COLO668 (cell line): ENCODE results near the gene HOXC4.

Experiments used
- DNase-seq: peaks from one replicate; lab custom pipeline; 2025; ENCODE audit not compliant: unreplicated experiment; lab: John Stamatoyannopoulos, UW

HOXC4 gene

DNA sequence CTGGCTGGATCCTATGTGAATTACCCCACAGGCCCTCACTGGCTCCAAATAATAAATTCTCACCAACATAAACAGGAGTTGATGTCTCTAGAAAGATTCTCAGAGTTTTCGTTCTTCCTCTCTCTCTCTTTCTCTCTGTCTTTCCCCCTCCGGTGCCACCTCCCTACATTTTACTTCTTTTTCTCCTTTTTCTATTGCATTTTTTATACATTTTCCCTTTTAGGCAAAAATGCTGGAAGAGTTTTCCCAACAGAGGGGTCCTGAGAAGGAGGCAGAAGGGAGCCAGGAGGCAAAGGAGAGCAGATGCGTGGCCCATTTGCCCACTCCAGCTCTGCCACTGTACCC is 26.2 kb upstream of the HOXC4 start:
- no peak for DNase-seq

DNA sequence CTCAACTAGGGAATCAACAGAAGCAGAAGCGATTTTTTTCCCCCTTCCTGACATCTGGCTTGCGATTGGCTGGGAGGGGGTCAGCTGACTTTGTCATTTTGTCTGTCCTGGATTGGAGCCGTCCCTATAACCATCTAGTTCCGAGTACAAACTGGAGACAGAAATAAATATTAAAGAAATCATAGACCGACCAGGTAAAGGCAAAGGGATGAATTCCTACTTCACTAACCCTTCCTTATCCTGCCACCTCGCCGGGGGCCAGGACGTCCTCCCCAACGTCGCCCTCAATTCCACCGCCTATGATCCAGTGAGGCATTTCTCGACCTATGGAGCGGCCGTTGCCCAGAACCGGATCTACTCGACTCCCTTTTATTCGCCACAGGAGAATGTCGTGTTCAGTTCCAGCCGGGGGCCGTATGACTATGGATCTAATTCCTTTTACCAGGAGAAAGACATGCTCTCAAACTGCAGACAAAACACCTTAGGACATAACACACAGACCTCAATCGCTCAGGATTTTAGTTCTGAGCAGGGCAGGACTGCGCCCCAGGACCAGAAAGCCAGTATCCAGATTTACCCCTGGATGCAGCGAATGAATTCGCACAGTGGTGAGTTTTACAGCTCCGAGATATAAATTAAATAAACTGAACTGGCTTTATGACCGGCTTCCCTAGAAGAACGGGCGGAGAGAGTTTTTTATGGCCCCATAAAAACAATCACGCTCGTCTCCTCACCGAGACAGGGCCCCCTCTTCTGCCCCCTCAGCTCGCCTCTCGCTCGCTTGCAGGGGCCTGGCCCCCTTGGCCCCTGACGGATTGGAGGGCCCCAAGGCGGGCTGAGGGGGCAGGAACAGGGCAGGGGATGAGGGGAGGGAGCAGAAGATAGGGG is 25.1 kb upstream of the HOXC4 start, which contains the start of gene HOXC6:
Gene HOXC6 (plus strand): TSS at position 127 of the 888 bp plus-strand sequence. CDS start 82 bp downstream, at position 209.
- no peak for DNase-seq

DNA sequence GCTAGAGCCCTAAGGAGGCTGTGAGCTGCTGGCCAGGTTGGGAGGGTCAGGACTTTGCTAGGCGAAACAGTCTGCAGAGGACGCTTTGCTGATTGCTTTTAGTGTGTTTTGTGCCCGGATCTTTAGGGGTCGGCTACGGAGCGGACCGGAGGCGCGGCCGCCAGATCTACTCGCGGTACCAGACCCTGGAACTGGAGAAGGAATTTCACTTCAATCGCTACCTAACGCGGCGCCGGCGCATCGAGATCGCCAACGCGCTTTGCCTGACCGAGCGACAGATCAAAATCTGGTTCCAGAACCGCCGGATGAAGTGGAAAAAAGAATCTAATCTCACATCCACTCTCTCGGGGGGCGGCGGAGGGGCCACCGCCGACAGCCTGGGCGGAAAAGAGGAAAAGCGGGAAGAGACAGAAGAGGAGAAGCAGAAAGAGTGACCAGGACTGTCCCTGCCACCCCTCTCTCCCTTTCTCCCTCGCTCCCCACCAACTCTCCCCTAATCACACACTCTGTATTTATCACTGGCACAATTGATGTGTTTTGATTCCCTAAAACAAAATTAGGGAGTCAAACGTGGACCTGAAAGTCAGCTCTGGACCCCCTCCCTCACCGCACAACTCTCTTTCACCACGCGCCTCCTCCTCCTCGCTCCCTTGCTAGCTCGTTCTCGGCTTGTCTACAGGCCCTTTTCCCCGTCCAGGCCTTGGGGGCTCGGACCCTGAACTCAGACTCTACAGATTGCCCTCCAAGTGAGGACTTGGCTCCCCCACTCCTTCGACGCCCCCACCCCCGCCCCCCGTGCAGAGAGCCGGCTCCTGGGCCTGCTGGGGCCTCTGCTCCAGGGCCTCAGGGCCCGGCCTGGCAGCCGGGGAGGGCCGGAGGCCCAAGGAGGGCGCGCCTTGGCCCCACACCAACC is 23.9 kb upstream of the HOXC4 start:
- DNase-seq: no peak

DNA sequence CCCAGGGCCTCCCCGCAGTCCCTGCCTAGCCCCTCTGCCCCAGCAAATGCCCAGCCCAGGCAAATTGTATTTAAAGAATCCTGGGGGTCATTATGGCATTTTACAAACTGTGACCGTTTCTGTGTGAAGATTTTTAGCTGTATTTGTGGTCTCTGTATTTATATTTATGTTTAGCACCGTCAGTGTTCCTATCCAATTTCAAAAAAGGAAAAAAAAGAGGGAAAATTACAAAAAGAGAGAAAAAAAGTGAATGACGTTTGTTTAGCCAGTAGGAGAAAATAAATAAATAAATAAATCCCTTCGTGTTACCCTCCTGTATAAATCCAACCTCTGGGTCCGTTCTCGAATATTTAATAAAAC is 23.2 kb upstream of the HOXC4 start:
- DNase-seq: no peak

DNA sequence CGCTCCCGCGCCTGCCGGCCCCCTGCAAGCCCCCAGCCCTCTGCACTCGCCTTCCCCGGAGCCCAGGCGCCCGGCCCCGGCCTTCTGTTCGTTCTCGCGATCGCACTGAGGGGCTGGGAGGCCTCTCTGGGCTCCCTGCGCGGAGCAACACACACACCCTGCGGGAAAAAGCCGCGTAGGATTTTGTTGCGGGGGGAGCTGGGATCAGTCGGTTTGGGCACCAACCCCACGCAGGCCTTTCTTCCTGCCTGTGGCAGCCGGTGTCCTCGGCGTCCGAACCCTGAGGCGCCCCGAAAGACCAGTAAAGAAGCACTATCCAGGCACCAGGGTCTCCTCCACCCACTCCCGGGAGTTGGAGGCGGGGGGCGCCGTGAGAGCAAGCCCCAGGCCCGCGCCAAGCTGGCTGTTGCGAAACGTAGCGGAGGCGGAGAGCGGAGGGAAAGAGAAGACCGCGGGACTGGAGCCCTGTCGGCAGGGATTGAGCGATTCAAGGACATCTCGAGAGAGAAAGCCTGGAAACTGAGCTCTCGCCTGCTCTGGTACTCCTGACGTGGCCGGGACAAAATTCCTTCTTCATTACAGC is 22.7 kb upstream of the HOXC4 start:
- DNase-seq: no peak

DNA sequence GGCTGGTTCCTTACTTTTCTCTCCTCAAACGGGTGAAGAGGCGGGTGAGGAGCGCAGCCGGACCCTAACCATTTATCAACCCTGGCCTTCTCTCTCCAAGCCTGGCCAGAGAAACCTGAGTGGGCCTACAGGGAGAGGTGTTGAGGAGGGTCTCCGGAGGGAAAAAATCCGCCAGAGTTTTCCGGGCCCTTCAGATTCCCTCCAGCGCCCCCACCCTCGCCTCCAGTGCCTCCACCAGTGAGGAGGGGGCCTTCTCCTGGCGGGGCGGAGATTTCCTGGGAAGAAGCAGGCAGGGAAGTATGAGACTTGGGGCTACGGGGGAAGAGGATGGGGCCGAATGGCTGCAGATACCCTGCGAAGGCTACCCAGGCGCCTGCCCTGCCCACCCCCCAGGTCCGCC is 22.2 kb upstream of the HOXC4 start:
- no peak for DNase-seq

DNA sequence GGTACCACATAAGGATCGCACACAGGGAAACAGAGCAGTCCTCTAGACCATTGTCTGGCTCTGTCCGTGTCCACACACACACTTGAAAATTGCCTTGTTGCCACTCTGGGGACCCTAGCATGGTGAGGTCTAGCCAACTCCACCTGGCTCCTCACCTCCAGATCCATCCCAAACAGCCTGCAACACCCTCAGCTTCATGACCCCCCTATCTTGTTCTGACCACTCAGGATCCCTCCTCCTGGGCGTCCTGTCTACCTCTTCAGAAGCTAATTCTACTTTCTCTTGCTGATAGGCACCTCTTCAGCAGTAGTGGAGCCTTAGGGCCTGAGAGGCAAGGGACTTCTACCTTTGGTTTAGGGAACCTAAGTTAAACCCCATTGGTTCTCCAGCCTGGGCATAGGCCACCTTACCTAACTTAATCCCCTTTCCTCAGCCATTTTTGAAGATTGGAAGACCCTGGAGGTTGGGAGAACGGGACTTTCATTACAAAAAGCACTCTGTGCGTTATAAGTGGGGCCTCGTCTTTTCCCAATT is 21.5 kb upstream of the HOXC4 start:
- no peak for DNase-seq

DNA sequence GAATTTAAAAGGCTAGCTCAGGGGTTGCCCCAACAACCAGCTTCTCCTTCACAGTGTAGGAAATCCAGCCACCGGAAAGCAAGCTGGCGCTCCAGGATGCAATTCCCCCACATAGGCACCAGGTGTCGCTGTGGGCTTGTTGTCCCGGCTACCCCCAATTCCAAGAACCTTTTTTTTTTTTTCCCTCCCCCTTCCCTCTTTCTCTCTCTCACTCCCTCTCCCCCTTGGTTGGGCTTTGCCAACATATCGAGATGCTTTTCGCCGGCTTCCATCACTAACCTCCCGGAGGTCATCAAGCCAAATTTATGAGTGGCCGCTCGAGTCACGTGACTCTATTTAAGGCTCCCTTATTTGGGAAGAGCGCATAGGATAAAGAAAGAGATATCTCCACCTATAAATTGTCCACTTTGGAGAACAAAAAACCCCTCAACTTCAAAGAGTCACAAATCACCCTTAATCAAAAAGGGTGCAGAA is 21.0 kb upstream of the HOXC4 start, which contains the start of gene HOXC5:
Gene HOXC5 (plus strand): TSS at position 424 of the 474 bp plus-strand sequence. CDS start 73 bp downstream, outside the sequence.
- DNase-seq: peak; percentile 32

DNA sequence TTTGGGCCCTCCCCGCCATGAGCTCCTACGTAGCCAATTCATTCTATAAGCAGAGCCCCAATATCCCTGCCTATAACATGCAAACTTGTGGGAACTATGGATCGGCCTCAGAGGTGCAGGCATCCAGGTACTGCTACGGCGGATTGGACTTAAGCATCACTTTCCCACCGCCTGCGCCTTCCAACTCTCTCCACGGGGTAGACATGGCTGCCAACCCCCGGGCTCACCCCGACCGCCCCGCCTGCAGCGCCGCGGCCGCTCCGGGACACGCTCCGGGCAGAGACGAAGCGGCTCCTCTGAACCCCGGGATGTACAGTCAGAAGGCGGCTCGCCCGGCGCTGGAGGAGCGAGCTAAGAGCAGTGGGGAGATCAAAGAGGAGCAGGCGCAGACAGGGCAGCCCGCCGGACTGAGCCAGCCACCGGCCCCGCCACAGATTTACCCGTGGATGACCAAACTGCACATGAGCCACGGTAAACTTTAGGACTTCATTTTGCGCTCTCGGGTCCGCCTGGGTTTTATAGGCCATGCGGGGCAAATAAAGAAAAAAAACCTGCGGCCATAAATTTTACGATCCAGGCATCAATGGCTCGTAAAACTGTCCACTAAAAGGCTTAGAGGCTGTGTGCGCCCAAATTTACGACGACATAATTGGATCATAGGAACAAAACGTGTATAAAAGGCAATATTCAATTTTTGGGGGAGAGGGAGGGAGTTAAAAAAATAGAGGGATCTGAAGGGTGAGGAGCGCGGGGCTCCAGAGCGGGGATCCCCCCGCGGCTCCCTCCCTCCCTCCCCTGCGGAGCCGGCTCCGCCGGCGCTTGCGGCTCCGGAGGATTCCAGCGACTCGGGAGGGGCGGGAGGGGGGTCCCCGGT is 20.3 kb upstream of the HOXC4 start:
- DNase-seq: no peak

DNA sequence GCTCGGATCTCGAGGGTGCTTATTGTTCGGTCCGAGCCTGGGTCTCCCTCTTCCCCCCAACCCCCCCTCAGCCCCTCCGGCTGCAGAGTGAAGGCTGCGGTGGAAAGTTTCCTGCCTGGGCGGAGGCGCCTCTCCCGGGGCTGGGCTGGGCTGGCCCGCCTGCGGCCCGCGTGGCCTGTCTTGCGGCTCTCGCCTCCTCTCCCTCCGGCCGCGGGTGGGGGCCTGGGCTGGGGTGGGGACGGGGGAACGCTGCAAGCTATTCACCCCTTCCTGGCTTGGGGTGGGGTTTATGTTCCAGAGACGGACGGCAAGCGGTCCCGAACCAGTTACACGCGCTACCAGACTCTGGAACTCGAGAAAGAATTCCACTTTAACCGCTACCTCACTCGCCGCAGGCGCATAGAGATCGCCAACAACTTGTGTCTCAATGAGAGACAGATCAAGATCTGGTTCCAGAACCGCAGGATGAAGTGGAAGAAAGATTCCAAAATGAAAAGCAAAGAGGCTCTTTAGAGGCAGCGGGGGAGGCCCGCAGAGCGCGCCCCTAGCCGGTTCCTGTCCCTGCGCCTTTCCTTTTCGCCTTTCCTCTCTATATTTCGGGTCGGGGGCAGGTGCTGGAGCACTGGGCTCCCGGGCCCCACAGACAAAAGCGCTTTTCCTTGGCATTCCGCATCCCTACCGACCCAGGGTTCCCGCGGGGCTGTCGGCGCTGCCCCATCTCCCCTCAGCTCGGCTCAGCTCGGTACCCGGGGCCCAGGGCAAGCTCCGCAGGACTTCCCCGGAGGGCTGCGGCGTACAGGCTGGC is 19.5 kb upstream of the HOXC4 start:
- DNase-seq: no peak

DNA sequence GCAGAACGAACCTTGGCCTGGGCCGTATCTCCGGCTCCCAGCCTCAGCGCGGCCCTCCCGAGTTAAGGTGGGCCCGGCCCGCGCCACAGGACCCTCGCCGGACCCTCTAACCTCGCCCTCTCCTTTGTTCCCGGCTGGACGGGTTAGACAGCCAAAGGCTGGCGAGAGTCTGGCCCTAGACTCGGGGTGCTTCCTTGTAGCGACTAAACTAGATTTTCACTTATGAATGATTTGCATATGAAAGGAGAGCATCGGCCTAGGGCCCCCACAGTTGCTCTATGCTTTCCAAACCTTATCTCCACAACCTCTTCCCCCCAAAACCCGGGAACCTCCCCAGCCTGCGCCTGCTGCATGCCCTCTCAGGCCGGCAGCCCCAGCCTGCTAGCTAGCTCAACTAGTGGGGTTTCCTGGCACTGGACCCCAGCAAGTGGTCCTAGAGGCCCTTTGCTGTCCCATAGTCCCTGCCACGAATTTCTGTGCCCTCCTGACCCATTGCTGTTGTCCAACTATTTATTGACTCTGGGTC is 18.8 kb upstream of the HOXC4 start:
- DNase-seq: no peak

DNA sequence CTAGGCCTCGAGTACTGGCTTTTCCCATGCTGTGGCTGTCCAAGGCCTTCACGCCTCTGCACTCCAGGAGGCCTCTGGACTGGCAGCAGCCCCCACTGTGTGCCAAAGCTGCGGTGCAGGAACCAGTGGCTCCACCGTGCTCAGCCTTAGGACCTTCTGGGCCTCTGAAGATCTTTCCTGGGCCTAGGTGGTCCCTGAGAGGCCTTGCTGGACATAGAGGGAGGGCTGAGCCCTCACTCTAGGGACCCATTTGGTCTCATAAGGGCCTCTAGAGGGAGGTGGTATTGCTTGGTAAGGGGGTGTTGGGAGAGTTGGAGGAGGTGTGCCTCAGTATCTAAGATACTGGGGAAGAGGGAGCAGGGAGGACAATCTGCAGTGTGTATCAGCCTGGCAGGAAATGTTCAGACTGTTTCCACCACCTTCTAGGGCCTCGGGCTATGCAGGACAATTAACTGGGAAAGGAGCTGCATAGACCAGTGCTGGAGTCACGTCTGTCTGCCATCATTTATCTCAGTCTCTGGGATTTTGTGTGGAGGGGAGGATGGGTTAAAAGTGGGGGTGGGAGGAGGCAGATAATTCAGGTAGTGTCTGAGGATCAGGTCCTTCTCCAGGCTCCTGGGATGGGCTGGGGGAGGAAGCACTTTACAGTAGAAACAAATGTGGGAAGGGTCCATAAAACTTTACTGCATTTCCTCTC is 17.9 kb upstream of the HOXC4 start:
- no peak for DNase-seq

DNA sequence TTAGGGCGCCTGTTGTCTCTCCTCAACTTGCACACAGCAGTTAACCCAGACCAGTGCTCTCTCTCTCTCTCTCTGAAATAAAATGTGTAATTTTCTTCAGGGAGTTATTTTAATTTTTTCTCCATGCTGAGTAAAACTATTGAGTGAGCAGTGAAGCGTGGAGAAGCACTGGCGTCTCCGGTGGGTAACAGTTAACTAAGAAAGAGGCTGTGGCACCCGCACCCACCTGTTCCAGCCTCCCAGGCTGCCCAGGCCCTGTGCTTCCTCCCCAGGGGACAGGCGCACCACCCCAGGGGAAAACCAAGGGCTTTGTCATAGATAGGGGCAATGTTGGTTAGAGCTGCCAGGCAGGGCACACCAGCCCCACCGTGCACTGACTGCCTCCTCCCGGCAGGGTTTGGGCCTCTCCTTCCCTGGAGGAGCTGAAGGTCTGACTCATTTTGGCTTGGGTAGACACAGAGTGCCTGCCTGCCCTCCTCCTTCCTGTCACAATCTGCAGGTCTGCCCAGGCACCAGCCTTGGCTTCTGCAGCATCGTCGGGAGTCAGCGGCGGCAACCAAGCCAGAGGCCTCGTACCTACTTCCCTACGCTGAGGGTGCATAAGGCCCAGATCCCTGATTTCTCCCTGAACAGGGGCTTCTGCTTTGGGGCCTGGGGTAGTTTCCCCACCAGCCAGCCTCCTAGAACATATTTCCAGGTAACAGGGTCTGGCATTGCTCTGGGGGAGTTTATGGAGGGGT is 16.8 kb upstream of the HOXC4 start:
- DNase-seq: no peak

DNA sequence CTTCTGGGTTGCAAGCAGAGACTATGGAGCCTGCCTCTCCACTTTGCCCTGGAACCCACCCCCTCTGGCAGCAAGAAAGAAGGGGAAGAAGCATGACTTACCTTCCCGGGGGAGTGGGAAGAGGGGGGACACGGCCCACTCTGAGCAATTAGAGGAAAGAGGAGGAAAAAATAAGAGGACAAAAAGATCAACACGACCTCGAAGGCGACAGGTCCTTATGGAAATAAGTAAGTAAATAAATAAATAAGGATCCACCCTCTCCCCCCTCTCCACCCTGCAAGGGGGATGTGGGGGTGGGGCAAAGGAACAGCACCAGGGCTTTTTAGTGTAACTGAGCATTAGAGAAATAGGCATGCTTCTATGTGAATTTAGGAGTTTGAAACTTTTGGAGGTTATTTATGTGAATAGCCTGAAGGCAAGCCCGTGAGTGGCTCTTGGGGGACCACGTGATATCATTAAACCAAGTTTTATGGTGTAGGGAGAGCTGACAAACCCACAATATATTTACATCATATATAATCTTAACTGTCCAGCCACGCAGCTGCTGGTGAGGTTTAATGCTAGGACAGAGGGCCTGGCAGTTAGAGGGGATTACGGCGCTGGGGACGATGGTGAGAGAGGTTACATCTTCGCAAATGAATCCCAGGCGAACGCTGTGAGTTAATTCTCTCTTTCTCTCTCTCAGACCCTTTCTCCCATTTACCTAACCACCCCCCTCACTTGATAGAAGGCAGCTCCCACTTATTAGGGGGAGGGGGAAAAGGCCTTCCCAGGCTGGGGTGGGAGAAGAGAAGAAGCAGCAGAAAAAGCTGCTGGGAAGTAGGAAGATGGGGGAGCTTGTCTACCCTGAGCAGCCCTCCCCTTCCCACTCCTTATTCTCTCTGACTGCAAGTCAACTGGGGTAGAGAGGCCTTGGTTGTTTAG is 16.0 kb upstream of the HOXC4 start:
- no peak for DNase-seq

DNA sequence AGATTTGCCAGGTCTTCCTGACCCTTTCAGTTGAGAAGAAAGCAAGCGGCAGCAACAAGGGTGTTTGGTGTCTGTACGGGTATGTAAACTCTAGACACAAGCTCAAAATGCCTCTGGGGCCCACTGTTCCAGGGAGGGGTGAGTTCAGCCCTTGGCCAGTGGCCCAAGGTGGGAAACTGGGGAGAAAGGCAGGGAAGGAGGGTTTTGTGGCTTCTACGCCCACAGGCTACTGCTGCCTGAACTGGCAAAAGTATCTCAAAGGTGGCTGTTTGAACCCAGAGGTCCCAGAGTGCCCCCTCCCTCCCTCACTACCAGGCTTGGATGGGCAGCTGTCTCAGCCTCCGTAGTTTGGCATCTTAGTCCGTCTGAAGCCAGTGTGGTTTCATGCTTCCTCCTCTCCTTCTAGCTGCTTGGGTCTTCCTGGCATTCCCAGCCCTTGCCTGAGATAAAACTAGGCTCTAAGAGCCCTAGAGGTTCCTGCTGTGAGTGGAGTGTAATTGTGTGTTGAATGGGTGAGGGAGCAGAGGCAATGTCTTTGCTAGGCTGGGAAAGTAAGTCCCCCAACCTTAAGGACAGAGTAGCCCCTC is 15.3 kb upstream of the HOXC4 start:
- DNase-seq: no peak

DNA sequence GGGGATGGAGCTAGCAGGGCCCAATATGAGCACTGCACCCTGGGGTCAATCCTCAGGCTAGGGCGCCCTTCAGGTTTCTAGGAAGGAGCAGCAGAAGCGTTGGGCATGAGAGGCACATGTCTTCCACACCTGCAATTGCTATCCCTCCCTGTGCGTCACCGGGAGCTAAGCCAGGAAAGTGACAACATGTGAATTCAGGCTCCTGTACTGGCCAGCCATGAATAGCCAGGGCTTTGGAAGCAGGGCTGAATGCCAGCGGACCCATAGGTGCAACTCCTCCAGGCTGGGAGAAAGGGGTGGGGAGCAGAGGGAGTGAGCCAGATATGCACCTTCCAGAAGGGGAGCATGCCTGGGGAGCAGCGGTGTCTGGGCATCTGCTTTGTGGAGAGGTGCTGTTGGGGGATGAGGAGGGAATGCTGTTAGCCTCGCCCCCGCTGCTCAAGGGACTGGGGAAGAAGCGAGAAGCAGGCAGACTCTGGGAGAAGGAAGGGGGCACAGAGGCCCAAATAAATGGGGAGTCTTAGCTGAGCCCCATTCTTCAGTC is 14.7 kb upstream of the HOXC4 start:
- no peak for DNase-seq
